D721Med (cell line): ENCODE measurements around the gene TMEM109.
A peak's percentile ranks its signal among the peaks of the same experiment; 100 is the strongest.

ENCODE experiments used
- DNase-seq: peaks from one replicate; pipeline ENCODE4 v3.0.0; 2011; ENCODE audit warnings: low spot score; ENCODE audit not compliant: insufficient read length
- FAIRE-seq: peaks from 2 replicates; lab custom pipeline; 2011; peaks lifted over from hg19 to GRCh38; lab: Jason Lieb, UNC
- TF ChIP-seq, protein P1 (sequence below): IDR thresholded peaks from 2 replicates; pipeline ENCODE4 v1.5.1; 2012; ENCODE audit warnings: mild to moderate bottlenecking, control low read depth; ENCODE audit not compliant: insufficient read depth; ENCODE audit errors: missing control alignments

Gene TMEM109, protein sequence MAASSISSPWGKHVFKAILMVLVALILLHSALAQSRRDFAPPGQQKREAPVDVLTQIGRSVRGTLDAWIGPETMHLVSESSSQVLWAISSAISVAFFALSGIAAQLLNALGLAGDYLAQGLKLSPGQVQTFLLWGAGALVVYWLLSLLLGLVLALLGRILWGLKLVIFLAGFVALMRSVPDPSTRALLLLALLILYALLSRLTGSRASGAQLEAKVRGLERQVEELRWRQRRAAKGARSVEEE

DNA sequence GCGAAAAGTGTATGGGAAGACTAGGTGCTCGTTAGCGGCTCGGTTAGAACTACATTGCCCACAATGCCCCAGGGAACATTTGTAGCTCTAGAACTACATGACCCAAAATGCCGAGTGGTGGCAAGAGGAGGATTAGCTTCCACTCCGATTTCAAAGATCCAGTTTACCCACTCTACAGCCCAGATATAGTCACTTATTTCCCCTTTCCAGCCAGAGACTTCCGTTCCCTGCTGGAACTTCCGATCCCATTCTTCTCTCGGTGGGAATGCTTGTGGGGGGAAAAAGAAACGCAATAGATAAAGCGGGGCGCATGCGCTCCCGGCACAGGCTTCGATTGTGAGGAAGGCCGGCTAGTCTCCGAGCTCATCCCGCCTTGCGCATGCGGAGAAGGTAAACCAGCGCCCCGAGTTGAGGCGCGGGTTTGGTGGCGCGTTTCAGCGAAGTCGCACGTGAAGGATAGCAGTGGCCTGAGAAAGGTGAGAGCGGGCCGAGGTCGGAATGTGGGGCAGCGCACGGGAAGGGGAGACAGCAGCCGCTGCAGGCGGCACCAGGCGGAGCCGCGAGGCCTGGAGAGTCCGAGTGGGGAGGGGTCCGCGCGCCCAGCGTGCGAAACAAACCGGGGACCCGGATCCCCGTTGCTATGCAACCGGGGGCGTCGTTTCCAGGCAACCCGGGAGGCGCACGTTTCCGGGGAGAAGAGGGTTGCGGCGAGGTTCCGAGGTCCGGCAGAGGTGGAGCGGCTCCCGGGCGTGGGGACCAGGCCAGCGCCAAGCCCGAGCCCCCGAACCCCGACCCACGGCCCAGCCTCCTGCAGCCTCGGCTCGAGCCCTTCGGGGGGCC, at the start of gene TMEM109:
Gene TMEM109 (plus strand): TSS at position 366 of the 840 bp plus-strand sequence. CDS start 5,536 bp downstream, outside the sequence.
- FAIRE-seq (no peak), DNase-seq (peak; percentile 98)
- TF ChIP-seq, protein P1, sequence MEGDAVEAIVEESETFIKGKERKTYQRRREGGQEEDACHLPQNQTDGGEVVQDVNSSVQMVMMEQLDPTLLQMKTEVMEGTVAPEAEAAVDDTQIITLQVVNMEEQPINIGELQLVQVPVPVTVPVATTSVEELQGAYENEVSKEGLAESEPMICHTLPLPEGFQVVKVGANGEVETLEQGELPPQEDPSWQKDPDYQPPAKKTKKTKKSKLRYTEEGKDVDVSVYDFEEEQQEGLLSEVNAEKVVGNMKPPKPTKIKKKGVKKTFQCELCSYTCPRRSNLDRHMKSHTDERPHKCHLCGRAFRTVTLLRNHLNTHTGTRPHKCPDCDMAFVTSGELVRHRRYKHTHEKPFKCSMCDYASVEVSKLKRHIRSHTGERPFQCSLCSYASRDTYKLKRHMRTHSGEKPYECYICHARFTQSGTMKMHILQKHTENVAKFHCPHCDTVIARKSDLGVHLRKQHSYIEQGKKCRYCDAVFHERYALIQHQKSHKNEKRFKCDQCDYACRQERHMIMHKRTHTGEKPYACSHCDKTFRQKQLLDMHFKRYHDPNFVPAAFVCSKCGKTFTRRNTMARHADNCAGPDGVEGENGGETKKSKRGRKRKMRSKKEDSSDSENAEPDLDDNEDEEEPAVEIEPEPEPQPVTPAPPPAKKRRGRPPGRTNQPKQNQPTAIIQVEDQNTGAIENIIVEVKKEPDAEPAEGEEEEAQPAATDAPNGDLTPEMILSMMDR, result no peak

DNA sequence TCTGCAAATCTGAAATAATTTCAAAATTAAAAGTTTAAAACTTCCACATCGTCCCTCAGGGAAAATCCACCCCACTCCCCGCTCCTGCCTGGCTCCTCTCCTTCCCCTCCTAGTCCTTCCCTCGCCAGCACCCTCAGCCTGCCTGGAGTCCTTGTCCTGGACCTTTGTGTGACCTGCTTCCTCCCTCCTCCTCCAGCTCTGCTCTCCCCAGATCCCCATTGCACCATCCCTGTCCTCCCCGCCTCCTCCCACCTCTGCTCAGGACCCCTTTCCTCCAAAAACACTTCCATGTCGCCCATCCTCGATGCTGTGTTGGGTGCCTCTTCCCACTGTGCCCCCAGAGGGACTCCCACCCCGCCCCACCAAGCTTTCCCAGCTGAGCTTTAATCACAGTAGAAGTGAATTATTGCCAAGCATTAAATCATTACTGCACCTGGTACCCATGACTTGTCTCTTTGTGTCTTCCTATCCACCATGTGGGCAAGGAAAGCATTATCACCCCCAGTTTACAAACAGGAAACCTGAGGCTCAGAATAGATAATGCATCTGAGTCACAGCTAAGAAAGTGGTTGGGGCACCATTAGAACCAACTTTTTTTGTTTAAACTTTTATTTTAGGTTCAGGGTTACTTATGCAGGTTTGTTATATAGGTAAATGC, 49.0 kb upstream of the TMEM109 start:
- FAIRE-seq, result no peak
- DNase-seq, result no peak
- TF ChIP-seq, protein P1, result no peak

DNA sequence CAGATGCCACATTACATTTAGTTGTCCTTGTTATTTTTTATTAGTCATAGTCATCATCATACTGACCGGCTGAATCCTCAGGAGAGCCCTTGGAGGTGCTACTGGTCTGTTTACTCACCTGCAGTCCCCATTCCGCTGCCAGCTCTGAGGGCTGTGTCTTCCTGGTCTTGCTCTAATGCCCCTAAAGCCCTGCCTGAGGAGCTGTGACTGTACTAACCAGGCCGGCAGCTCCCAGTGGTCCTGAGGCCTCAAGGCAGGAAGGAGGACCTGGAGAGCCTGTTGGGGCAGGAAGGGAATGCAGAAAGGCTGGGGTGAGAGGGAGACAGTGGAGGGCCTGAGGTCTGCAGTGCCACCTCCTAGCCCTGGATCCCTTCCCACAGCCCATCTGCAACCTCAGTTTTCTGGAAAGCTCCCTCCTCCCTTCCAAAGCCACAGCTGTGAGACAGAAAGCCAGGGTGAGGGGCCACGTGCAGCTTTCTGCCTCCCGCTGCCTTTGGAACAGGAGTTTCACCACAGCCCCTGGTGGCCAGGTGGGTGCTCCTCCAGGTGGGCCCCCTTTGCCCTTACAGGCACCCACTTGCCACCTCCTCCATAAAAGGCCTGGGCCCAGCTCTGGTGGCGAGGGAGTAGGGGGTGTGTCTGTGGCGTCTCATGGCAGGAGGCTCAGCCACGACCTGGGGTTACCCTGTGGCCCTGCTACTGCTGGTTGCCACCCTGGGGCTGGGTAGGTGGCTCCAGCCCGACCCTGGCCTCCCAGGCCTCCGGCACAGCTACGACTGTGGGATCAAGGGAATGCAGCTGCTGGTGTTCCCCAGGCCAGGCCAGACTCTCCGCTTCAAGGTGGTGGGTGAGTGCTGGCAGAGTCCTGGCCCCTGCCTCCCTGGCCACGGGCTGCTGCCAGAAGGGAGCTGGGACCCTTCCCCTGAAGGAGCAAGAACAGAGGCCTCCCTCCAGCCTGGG, 46.8 kb upstream of the TMEM109 start, which contains the start of gene ZP1:
Gene ZP1 (plus strand): TSS at position 632 of the 960 bp plus-strand sequence. CDS start 20 bp downstream, at position 652.
- DNase-seq (no peak), FAIRE-seq (no peak)
- TF ChIP-seq, protein P1, result no peak

DNA sequence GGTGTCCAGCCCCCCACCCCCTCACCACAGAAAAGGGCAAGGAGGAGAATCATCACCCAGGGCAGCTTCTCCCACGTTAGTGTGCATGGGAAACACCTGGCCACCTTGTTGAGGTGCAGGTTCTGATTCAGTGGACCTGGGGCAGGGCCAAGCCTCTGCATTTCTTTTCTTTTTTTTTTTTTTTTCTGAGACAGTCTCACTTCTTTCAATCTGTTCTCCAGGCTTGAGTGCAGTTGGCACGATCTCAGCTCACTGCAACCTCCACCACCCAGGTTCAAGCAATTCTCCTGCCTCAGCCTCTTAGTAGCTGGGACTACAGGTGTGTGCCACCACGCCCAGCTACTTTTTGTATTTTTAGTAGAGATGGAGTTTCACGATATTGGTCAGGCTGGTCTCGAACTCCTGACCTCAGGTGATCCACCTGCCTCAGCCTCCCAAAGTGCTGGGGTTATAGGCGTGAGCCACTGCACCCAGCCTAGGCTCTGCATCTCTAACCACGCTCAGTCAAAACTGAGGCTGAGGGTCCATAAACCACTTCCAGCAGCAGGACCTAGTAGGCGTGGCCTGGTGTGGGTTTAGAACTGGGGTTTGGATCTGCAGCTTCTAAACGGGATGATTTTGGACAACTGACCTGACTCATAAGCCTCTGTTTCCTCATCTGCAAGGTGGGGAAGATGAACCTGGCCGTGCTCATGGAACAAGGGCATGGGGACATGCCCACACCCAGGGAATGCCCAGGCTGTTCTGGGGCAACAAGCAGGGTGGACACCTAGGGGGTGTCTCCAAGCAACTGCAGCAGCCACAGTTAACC, 45.9 kb upstream of the TMEM109 start:
- TF ChIP-seq, protein P1, result no peak
- FAIRE-seq, result no peak
- DNase-seq, result no peak

DNA sequence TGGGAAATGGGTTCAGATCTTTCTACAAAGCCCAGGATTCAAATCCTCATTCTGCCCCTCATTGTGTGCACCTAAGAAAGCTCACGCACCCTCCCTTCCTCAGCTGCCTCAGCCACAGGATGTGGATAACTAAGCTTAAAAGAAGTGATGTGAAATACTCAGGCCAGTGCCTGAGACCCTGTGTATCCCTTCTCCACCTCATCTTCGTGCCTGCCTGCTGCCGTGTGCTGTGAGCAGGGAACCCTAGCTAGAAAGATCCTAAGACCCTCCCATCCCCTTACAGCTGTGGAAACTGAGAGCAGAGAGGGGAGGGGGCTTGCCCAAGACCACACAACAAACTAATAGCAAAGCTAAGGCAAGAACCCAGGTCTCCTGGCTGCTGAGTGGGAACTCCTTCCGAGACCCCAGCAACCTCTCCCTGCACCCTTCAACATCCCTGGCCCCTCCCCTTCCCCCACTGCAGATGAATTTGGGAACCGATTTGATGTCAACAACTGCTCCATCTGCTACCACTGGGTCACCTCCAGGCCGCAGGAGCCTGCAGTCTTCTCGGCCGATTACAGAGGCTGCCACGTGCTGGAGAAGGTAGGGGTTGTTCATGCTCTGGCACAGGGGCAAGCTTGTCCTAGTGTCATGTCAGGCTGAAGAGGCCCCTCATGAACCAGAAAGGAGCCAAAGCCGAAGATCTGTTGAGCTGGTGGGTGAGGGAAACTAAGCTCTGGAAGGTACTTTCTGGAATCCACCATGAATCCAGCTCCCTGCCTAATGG, 45.1 kb upstream of the TMEM109 start:
- DNase-seq, result no peak
- TF ChIP-seq, protein P1, result no peak
- no peak for FAIRE-seq
